ENCODE results near the gene ITGA2B. TPM values are rescaled to one million over a fixed set of nuclear protein-coding genes. Genes with fewer than 3 reads are reported as not detected.

Gene ITGA2B
- total and polyA plus RNA-seq, 2 of the 4 experiments (the other 2 are of a cell fraction) = under 0.01 to 0.26 TPM

DNA sequence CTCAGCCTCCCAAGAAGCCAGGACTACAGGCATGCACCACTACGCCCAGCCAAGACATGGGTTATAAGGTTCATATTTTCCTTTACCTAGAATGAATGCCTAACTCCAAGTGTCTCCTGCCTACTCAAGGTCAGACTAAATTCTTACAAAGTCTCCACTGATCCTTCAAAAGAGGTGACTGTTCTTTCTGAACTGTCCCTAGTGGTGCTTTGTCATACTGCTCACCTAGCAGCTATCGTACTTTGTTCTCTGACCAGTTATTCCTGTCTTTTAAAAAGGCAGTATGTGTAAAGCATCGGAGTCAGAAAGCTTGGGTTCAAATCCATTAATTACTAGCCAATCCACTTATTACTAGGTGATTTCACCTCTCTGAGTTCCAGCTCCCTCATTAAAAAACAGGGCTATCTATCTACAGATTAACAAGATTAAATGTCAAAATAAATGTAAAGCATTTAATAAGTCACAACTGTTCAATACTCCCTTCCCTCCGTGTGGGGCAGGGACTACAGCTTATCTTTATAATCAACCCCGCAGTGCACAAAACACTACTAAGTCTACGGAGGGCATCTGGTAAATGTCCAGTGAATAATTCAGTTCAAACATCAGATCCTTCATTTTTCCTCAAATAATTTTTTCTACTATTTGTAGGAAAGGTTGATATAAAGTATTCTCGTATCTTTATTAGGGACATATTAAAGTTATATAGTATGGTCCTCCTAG is 20.0 kb upstream of the ITGA2B start:
- ChIA-PET CTCF (interaction anchor here (0.6 kb wide), 2 partner anchors 101 to 171 kb away, joined by 3 read pairs; no protein-coding TSS in a partner anchor), POLR2A (ENCODE audit: unreplicated experiment) (no interaction called here)
- Histone ChIP-seq H3K18ac (ENCODE audit: low read depth, low read length) (no peak overlapping the region), H3K27ac (ENCODE audit: insufficient read depth, low read length) (no peak overlapping the region), H3K9ac (ENCODE audit: low read depth, low read length) (no peak overlapping the region), H4K8ac (ENCODE audit: low read depth in 2 of 2, low read length in 2 of 2) (no peak overlapping the region), H2BK20ac (ENCODE audit: low read depth, low read length) (no peak overlapping the region), H2BK5ac (ENCODE audit: low read depth, low read length, poor library complexity, severe bottlenecking) (no peak overlapping the region), H3K4me2 (ENCODE audit: low read depth, low read length) (no peak overlapping the region), H4K20me1 (ENCODE audit: insufficient read depth, low read length) (no peaks in the 10 kb centered on the region), H4K5ac (ENCODE audit: low read depth, low read length) (no peak overlapping the region), H3K23ac (ENCODE audit: low read depth, low read length) (no peak overlapping the region), H3K27me3 (ENCODE audit: control insufficient read depth, insufficient read depth, low read length) (no peaks in the 10 kb centered on the region), H3K4me3 (ENCODE audit: insufficient read depth, low read depth, low read length) (no peak overlapping the region), H2BK120ac (ENCODE audit: low read depth, low read length) (no peak overlapping the region), H3K9me3 (ENCODE audit: control insufficient read depth, insufficient read depth, low read length) (no peaks in the 10 kb centered on the region), H3K14ac (replicated peaks; ENCODE audit: low read depth, low read length) (no peak overlapping the region), H2AK9ac (replicated peaks; ENCODE audit: low read depth, low read length, poor library complexity) (no peak overlapping the region), H3K56ac (ENCODE audit: extremely low read depth, insufficient read depth, low read length) (no peak overlapping the region), H3K4ac (ENCODE audit: low read depth, low read length) (no peak overlapping the region), H4K91ac (ENCODE audit: insufficient read depth, low read depth, low read length) (no peak overlapping the region), H3K79me1 (ENCODE audit: low read depth in 1 of 2, low read length in 2 of 2) (peaks cover 12 to 29% of the 10 kb centered on the region in 2 experiments; a peak in 3 of 4 replicates), H2AK5ac (ENCODE audit: low read depth, low read length) (no peak overlapping the region), H3K9me1 (ENCODE audit: insufficient read depth, low read length) (no peaks in the 10 kb centered on the region), H3K4me1 (ENCODE audit: control insufficient read depth, insufficient read depth, low read length) (no peaks in the 10 kb centered on the region), H2BK15ac (ENCODE audit: low read depth, low read length) (no peak overlapping the region), H3K36me3 (ENCODE audit: control insufficient read depth, insufficient read depth, low read length) (0 out of 2 replicates have a peak, but pooled peaks cover 1% of the 10 kb centered on the region), H2AFZ (replicated peaks; ENCODE audit: low read length, poor library complexity) (no peak overlapping the region)
- TF ChIP-seq, protein P1, sequence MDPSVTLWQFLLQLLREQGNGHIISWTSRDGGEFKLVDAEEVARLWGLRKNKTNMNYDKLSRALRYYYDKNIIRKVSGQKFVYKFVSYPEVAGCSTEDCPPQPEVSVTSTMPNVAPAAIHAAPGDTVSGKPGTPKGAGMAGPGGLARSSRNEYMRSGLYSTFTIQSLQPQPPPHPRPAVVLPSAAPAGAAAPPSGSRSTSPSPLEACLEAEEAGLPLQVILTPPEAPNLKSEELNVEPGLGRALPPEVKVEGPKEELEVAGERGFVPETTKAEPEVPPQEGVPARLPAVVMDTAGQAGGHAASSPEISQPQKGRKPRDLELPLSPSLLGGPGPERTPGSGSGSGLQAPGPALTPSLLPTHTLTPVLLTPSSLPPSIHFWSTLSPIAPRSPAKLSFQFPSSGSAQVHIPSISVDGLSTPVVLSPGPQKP (IDR thresholded peaks at IDR 0.05; ENCODE audit: borderline replicate concordance, low read depth, low read length) = no peak
- TF ChIP-seq MAZ (IDR thresholded peaks at IDR 0.05; ENCODE audit: borderline replicate concordance, low read depth, low read length) (no peak), RFX5 (IDR thresholded peaks at IDR 0.05; ENCODE audit: low read depth, low read length) (no peak), CHD1 (IDR thresholded peaks at IDR 0.05; ENCODE audit: low read depth, low read length) (no peak), RCOR1 (IDR thresholded peaks at IDR 0.05; ENCODE audit: insufficient replicate concordance, low read length) (no peak), POLR2A (IDR thresholded peaks at IDR 0.05; ENCODE audit: low read depth, low read length) (no peak), MAFK (IDR thresholded peaks at IDR 0.05; ENCODE audit: low read depth, low read length) (no peak), RAD21 (IDR thresholded peaks at IDR 0.05; ENCODE audit: low read length) (no peak), SMC3 (IDR thresholded peaks at IDR 0.05; ENCODE audit: low read depth, low read length) (no peak), CEBPB (IDR thresholded peaks at IDR 0.05; ENCODE audit: low read depth, low read length) (no peak), MXI1 (IDR thresholded peaks at IDR 0.05; ENCODE audit: borderline replicate concordance, low read depth, low read length) (no peak), BHLHE40 (IDR thresholded peaks at IDR 0.05; ENCODE audit: low read depth, low read length) (no peak), NFE2L2 (IDR thresholded peaks at IDR 0.05; ENCODE audit: low read depth, low read length) (no peak), FOS (IDR thresholded peaks at IDR 0.05; ENCODE audit: low read depth, low read length) (no peak)
- TF ChIP-seq, protein P2, sequence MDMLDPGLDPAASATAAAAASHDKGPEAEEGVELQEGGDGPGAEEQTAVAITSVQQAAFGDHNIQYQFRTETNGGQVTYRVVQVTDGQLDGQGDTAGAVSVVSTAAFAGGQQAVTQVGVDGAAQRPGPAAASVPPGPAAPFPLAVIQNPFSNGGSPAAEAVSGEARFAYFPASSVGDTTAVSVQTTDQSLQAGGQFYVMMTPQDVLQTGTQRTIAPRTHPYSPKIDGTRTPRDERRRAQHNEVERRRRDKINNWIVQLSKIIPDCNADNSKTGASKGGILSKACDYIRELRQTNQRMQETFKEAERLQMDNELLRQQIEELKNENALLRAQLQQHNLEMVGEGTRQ (IDR thresholded peaks at IDR 0.05; ENCODE audit: low read depth, low read length) = no peak
- TF ChIP-seq, protein P3, sequence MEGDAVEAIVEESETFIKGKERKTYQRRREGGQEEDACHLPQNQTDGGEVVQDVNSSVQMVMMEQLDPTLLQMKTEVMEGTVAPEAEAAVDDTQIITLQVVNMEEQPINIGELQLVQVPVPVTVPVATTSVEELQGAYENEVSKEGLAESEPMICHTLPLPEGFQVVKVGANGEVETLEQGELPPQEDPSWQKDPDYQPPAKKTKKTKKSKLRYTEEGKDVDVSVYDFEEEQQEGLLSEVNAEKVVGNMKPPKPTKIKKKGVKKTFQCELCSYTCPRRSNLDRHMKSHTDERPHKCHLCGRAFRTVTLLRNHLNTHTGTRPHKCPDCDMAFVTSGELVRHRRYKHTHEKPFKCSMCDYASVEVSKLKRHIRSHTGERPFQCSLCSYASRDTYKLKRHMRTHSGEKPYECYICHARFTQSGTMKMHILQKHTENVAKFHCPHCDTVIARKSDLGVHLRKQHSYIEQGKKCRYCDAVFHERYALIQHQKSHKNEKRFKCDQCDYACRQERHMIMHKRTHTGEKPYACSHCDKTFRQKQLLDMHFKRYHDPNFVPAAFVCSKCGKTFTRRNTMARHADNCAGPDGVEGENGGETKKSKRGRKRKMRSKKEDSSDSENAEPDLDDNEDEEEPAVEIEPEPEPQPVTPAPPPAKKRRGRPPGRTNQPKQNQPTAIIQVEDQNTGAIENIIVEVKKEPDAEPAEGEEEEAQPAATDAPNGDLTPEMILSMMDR (conservative IDR thresholded peaks at IDR 0.05; ENCODE audit: low read depth, low read length) = no peak
- WGBS, 2 experiments (ENCODE audit: extremely low coverage in 2 of 2, insufficient read length in 1 of 2) = no CpG with 5 or more reads among the region's 7 CpGs
- DNase-seq (no peak), ATAC-seq (ENCODE audit: low read depth) (no peak)
- intact Hi-C loops (cut with micrococcal nuclease) = no loop called here
- no TSS peak for BruUV-seq (replicated peaks)
- in situ Hi-C loops (cut with MboI; ENCODE audit: low sequenced_read_pairs) = loop anchor here (10.0 kb wide), 1 partner anchor 235 kb away; no protein-coding TSS in a partner anchor
- dilution Hi-C loops (cut with HindIII; ENCODE audit: low sequenced_read_pairs, unreplicated experiment) = no loop called here
